IPS-20b (cell line): Measurements from ENCODE around the gene LHFPL5.

Source experiments
- H3K27ac ChIP-seq: one replicate; pipeline ENCODE4 v1.5.1; 2013; ENCODE audit warnings: low read length
- H3K27me3 ChIP-seq: 2 replicates; pipeline ENCODE4 v1.6.1; 2013; ENCODE audit warnings: mild to moderate bottlenecking, low read length, inconsistent platforms; ENCODE audit not compliant: insufficient read depth
- H3K36me3 ChIP-seq: 2 replicates; pipeline ENCODE4 v1.6.1; 2013; ENCODE audit warnings: low read depth, mild to moderate bottlenecking, inconsistent platforms, low read length, moderate library complexity; ENCODE audit not compliant: insufficient read depth
- H3K4me1 ChIP-seq: 2 replicates; pipeline ENCODE4 v1.6.1; 2013; ENCODE audit warnings: mild to moderate bottlenecking, control low read depth, inconsistent platforms, low read length, moderate library complexity; ENCODE audit not compliant: insufficient read depth
- H3K4me3 ChIP-seq: 2 replicates; pipeline ENCODE4 v1.5.1; 2013; ENCODE audit warnings: mild to moderate bottlenecking, low read length, inconsistent platforms
- H3K9ac ChIP-seq: 2 replicates; pipeline ENCODE4 v1.6.1; 2013; ENCODE audit warnings: low read depth, mild to moderate bottlenecking, inconsistent platforms, low read length, moderate library complexity
- H3K9me3 ChIP-seq: 2 replicates; pipeline ENCODE4 v1.6.1; 2013; ENCODE audit warnings: mild to moderate bottlenecking, low read depth, low read length, inconsistent platforms; ENCODE audit not compliant: insufficient read depth

LHFPL5 gene

DNA sequence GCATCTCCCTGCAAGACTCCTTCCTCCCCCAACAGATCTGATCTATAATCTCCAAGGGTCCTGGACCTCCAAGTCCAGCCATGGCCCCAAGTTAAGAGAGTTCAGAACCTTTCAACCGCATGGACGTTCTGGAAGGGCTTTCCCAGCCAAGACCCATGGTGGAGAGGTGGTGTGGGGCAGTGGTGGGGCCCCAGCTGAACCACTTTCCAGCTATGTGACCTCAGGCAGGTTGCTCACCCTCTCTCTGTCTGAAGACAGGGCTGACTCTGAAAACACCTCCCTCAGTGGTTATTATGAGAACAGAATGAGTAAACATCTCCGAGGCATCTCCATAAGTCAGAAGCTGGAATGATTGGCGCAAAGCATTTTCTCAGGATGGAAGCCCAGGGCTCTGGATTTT, 8.9 kb upstream of the LHFPL5 start:
- no peaks in the 10 kb centered on the region for H3K36me3 ChIP-seq
- H3K9me3 ChIP-seq: no peaks in the 10 kb centered on the region
- no peak overlapping the region for H3K4me3 ChIP-seq
- H3K9ac ChIP-seq: no peak overlapping the region
- H3K27me3 ChIP-seq: no peaks in the 10 kb centered on the region
- H3K27ac ChIP-seq: no peak overlapping the region
- peaks cover 11% of the 10 kb centered on the region; the same call in 1 of the 2 replicates for H3K4me1 ChIP-seq

DNA sequence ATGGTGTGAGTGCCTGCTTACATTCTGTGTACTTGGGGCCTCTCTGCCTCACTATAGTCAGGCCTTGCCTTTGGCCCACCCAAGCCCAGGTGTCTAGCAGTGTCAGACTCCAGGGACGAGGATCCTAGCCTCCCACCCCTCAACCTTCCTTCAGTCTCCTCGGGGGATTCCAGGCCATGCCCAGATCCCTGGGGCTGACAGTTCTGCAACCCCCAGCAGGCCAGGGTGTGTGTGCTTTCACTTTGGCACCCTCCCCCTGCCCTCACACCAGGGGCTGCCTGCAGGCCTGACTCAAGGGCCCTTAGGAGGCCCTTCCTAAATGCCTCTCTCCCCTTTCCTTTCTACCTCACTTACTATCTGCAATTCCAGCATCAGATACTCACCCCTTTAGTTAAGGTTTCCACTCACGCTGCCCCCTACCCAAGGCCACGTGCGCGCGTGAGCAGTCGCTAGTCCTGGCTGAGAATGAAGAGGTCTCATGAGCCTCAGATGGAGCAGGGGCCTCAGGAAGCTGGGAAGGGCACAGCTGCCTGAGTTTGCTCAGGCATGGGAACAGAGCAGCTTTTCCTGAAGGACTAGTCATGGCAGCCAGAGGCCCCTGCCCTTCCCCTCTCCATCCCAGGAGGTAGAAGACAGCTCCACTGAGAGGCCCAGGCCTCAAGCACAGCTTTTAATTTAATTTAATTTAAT, 7.2 kb upstream of the LHFPL5 start:
- Histone ChIP-seq H3K4me1 (peaks cover 12% of the 10 kb centered on the region; the same call in 1 of the 2 replicates), H3K9ac (no peak overlapping the region), H3K9me3 (no peaks in the 10 kb centered on the region), H3K36me3 (no peaks in the 10 kb centered on the region), H3K4me3 (no peak overlapping the region), H3K27ac (no peak overlapping the region), H3K27me3 (no peaks in the 10 kb centered on the region)

- no peaks in the 10 kb centered on the region for H3K36me3 ChIP-seq
- peaks cover 12% of the 10 kb centered on the region; the same call in 1 of the 2 replicates for H3K4me1 ChIP-seq
- no peak overlapping the region for H3K9ac ChIP-seq
- no peaks in the 10 kb centered on the region for H3K27me3 ChIP-seq
- no peaks in the 10 kb centered on the region for H3K9me3 ChIP-seq
- no peak overlapping the region for H3K4me3 ChIP-seq
- H3K27ac ChIP-seq: no peak overlapping the region
Observed at GRCh38 chr6:35798706-35799105, 6.4 kb upstream of the LHFPL5 start.

DNA sequence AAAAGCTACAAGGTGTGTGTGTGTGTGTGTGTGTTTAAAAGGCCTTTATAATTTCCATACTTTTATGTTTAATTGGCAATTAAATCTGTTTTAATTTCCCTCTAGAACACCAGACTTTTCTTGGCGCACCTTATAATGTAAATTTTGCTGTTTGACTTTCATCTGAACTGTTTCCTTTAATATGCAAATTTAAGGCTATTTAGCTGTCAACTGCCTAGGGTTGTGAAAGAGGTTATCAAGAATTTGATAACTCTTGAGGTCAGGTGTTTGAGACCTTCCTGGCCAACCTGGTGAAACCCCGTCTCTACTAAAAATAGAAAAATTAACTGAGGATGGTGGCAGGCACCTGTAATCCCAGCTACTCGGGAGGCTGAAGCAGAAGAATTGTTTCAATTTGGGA, 4.0 kb upstream of the LHFPL5 start:
- Histone ChIP-seq H3K36me3 (no peaks in the 10 kb centered on the region), H3K9ac (no peak overlapping the region), H3K27ac (no peak overlapping the region), H3K4me1 (peaks cover 12% of the 10 kb centered on the region; the same call in 1 of the 2 replicates), H3K9me3 (no peaks in the 10 kb centered on the region), H3K4me3 (no peak overlapping the region), H3K27me3 (no peaks in the 10 kb centered on the region; the same call in 1 of the 2 replicates)

GRCh38 chr6:35808688-35809087, 3.5 kb downstream of the LHFPL5 start:
- no peaks in the 10 kb centered on the region for H3K4me1 ChIP-seq
- H3K9ac ChIP-seq: no peak overlapping the region
- no peak overlapping the region for H3K27ac ChIP-seq

DNA sequence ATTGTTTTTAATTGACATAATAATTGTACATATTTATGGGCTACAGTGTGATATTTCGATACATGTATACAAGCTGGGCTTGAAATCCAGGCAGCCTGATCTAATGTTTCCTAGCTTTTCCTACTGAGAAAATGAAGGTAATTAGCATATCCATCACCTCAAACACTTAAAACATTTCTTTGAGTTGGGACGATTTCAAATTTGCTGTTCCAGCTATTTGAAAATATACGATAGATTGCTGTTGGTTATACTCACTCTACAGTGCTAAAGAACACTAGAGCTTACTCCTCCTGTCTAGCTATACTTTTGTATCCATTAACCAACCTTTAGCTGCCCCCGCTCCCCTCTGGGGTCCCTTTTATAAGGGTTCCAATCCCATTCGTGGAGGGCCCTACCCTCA, 4.7 kb downstream of the LHFPL5 start:
- H3K27me3 ChIP-seq: no peaks in the 10 kb centered on the region; the same call in 1 of the 2 replicates
- H3K4me3 ChIP-seq: no peak overlapping the region
- no peaks in the 10 kb centered on the region for H3K4me1 ChIP-seq
- H3K27ac ChIP-seq: no peak overlapping the region
- H3K9me3 ChIP-seq: no peaks in the 10 kb centered on the region
- H3K36me3 ChIP-seq: no peaks in the 10 kb centered on the region
- H3K9ac ChIP-seq: no peak overlapping the region

More at GRCh38 chr6:35808688-35809087, 3.5 kb downstream of the LHFPL5 start:
- Histone ChIP-seq H3K9me3 (no peaks in the 10 kb centered on the region), H3K4me3 (no peak overlapping the region), H3K36me3 (no peaks in the 10 kb centered on the region), H3K27me3 (no peaks in the 10 kb centered on the region; the same call in 1 of the 2 replicates)

- Histone ChIP-seq H3K27me3 (no peaks in the 10 kb centered on the region; the same call in 1 of the 2 replicates), H3K9me3 (no peaks in the 10 kb centered on the region), H3K4me1 (no peaks in the 10 kb centered on the region), H3K4me3 (no peak overlapping the region), H3K27ac (no peak overlapping the region), H3K9ac (no peak overlapping the region), H3K36me3 (no peaks in the 10 kb centered on the region)
Observed at GRCh38 chr6:35810971-35811698, 6.0 kb downstream of the LHFPL5 start.

GRCh38 chr6:35811699-35811995, 6.5 kb downstream of the LHFPL5 start:
- H3K27ac ChIP-seq: no peak overlapping the region
- no peak overlapping the region for H3K4me3 ChIP-seq
- no peaks in the 10 kb centered on the region for H3K27me3 ChIP-seq
- no peak overlapping the region for H3K9ac ChIP-seq
- no peaks in the 10 kb centered on the region for H3K4me1 ChIP-seq
- no peaks in the 10 kb centered on the region for H3K36me3 ChIP-seq
- H3K9me3 ChIP-seq: no peaks in the 10 kb centered on the region

DNA sequence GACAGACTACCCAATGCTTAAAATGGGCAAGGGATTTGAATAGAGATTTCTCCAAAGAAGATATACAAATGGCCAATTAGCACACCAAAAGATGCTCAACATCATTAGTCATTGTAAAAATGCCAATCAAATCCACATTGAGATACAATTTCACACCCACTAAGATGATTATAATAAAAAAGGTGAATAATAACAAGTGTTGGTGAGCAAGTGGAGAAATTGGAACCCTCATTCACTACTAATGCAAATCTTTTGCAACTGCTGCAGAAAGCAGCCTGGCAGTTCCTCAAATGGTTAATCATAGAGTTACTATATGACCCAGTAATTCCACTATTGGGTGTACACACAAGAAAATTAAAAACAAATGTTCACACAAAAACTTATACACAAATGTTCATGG, 12.4 kb downstream of the LHFPL5 start:
- Histone ChIP-seq H3K36me3 (no peaks in the 10 kb centered on the region), H3K4me3 (no peak overlapping the region), H3K9me3 (peaks cover 6% of the 10 kb centered on the region; the same call in 1 of the 2 replicates), H3K27ac (no peak overlapping the region), H3K9ac (no peak overlapping the region), H3K4me1 (no peaks in the 10 kb centered on the region), H3K27me3 (no peaks in the 10 kb centered on the region)

DNA sequence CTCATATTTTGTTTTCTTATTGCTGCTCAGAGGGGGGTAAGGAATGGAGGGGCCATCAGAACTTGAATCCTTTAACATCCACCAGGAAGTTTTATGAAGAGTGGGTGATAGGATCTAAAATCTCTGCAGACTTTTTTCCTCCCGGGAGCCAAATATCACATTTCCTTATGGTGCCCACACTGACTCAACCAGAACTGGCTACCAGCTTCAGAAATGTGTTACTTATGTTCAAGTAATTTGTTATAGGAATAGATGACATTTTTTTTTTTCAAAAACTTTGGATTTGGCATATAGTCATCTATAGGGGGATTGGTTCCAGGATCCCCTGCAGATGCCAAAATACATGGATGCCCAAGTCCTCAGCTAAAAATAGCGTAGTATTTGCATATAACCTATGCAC, 18.4 kb downstream of the LHFPL5 start:
- no peaks in the 10 kb centered on the region for H3K4me1 ChIP-seq
- no peaks in the 10 kb centered on the region for H3K9me3 ChIP-seq
- H3K4me3 ChIP-seq: no peak overlapping the region
- no peak overlapping the region for H3K27ac ChIP-seq
- H3K36me3 ChIP-seq: no peaks in the 10 kb centered on the region
- H3K9ac ChIP-seq: no peak overlapping the region
- H3K27me3 ChIP-seq: no peaks in the 10 kb centered on the region

GRCh38 chr6:35824552-35825192, 19.5 kb downstream of the LHFPL5 start:
- H3K27me3 ChIP-seq: no peaks in the 10 kb centered on the region
- no peaks in the 10 kb centered on the region for H3K4me1 ChIP-seq
- no peaks in the 10 kb centered on the region for H3K9me3 ChIP-seq
- H3K9ac ChIP-seq: no peak overlapping the region
- H3K36me3 ChIP-seq: no peaks in the 10 kb centered on the region
- no peak overlapping the region for H3K4me3 ChIP-seq
- no peak overlapping the region for H3K27ac ChIP-seq

- no peaks in the 10 kb centered on the region for H3K9me3 ChIP-seq
- peaks cover 18% of the 10 kb centered on the region for H3K36me3 ChIP-seq
- H3K9ac ChIP-seq: no peak overlapping the region
- H3K27ac ChIP-seq: no peak overlapping the region
- no peak overlapping the region for H3K4me3 ChIP-seq
- H3K4me1 ChIP-seq: no peaks in the 10 kb centered on the region
- no peaks in the 10 kb centered on the region for H3K27me3 ChIP-seq
Observed at GRCh38 chr6:35829306-35829705, 24.2 kb downstream of the LHFPL5 start.
